Upper lobe of right lung (tissue), 1 donor: ENCODE measurements around the gene SLC16A3. TPM values are rescaled to one million over a fixed set of nuclear protein-coding genes. Genes with fewer than 3 reads are reported as not detected.

Experiments
- ATAC-seq: fragments of 200-7000 bp; cut with Tn5 transposase; one replicate; pipeline ENCODE4 v1.9.1; 2020; ENCODE audit warnings: mild to moderate bottlenecking, moderate library complexity
- DNase-seq: peaks from one replicate; pipeline ENCODE4 v3.0.0-alpha.2; 2020
- H3K27ac ChIP-seq: fragments of 200-600 bp; one replicate; pipeline ENCODE4 v1.8.0; 2022
- H3K27me3 ChIP-seq: fragments of 200-600 bp; one replicate; pipeline ENCODE4 v1.8.0; 2022; ENCODE audit warnings: mild to moderate bottlenecking
- H3K36me3 ChIP-seq: fragments of 200-600 bp; one replicate; pipeline ENCODE4 v1.8.0; 2022
- H3K4me1 ChIP-seq: fragments of 200-600 bp; one replicate; pipeline ENCODE4 v1.8.0; 2022
- H3K4me3 ChIP-seq: fragments of 200-600 bp; one replicate; pipeline ENCODE4 v1.8.0; 2022; ENCODE audit warnings: mild to moderate bottlenecking
- H3K9me3 ChIP-seq: fragments of 200-600 bp; one replicate; pipeline ENCODE4 v1.8.0; 2022
- intact Hi-C: fragments of 100-400 bp; cut with DNase I; formaldehyde crosslinking; loops from one replicate; pipeline ENCODE4 v1.11.0; 2022
- total RNA-seq: library from RNA; stranded (reverse); fragmentation: NEBNext Ultra II Directional; extraction: Animal tissue kit (Norgen Biotek cat#: 25700); gene quantifications from one replicate; pipeline ENCODE4 v1.2.1, GENCODE V29; 2021
- TF ChIP-seq, protein P1 (sequence below): fragments of 200-600 bp; IDR thresholded peaks from one replicate; pipeline ENCODE4 v1.8.0; 2022; ENCODE audit warnings: antibody characterized with exemption
- donor health status: DM: no; HTN: yes; CAD: no; lungs with severe emphysema.

Gene SLC16A3
- total RNA-seq, 1 donor from 2014 or later, result 77.5 TPM

DNA sequence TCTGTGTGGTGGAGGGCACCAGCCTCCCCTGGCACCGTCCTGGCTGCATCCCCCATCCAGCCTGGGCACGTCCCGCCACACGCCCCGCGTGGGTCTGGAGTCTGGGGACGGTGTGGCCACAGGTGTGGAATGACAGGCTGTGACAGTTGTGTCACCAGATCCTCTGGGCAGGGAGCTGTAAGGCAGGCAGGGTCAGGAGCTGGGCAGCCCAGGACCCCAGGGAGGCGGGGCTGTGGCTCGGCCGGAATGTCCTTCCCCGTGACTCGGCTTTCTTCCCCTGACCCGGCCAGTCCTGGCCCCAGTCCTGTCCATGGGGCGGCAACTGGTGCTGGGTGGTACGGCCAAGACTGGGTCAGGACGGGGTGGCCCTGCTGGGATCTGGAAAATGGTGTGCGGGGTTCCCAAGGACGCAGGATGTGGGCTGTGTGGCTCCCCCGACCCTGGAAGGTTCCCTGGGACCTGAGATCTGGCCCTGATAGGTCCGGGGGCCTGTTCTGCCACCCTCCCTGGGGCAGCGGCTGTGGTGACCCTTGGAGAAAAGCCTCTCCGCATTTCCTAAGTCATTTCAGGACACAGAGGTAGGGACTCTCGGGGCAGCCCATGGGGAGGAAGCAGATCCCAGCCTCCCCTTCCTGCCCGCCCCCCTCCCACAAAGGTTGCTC, 3.3 kb upstream of the SLC16A3 start:
- no peaks in the 10 kb centered on the region for H3K36me3 ChIP-seq
- intact Hi-C loops, result no loop called here
- no peaks in the 10 kb centered on the region for H3K27me3 ChIP-seq
- TF ChIP-seq, protein P1, sequence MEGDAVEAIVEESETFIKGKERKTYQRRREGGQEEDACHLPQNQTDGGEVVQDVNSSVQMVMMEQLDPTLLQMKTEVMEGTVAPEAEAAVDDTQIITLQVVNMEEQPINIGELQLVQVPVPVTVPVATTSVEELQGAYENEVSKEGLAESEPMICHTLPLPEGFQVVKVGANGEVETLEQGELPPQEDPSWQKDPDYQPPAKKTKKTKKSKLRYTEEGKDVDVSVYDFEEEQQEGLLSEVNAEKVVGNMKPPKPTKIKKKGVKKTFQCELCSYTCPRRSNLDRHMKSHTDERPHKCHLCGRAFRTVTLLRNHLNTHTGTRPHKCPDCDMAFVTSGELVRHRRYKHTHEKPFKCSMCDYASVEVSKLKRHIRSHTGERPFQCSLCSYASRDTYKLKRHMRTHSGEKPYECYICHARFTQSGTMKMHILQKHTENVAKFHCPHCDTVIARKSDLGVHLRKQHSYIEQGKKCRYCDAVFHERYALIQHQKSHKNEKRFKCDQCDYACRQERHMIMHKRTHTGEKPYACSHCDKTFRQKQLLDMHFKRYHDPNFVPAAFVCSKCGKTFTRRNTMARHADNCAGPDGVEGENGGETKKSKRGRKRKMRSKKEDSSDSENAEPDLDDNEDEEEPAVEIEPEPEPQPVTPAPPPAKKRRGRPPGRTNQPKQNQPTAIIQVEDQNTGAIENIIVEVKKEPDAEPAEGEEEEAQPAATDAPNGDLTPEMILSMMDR, result no peak
- H3K27ac ChIP-seq, result no peak overlapping the region
- peaks cover 17% of the 10 kb centered on the region for H3K4me1 ChIP-seq
- no peak for ATAC-seq
- no peak overlapping the region for H3K4me3 ChIP-seq
- H3K9me3 ChIP-seq, result no peaks in the 10 kb centered on the region
- DNase-seq, result peak; percentile 62

DNA sequence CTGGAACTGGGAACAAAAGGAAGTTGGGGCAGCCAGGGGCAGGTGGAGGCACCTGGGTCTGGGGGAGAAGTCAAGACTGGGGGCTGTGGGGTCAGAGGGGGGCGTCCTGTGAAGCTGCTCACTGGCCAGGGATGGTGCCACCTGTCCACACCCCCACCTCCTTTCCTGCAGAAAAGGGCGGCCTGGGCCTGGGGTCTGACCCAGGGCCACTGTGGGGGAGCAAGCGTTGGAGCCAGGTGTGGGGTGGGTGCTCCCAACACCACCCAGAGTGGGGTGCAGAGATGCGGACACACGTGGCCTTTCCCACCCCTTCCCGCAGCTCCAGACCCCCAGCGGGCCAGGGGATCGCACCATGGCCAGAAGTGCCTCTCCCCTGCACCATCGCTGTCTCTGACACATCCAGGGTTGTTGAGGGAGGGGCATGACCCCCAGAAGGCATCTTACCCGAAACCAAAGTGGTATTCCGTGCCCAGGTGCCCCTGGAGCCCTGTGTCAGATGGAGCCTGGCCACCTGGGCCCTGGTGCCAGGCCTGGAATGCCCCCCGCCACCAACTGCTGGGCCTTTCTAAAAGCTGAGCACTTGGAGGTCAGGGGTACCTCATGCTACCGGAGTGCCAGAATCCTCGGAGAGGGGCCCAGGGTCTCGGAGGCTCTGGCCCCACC, 2.6 kb upstream of the SLC16A3 start:
- no peak for ATAC-seq
- intact Hi-C loops, result no loop called here

DNA sequence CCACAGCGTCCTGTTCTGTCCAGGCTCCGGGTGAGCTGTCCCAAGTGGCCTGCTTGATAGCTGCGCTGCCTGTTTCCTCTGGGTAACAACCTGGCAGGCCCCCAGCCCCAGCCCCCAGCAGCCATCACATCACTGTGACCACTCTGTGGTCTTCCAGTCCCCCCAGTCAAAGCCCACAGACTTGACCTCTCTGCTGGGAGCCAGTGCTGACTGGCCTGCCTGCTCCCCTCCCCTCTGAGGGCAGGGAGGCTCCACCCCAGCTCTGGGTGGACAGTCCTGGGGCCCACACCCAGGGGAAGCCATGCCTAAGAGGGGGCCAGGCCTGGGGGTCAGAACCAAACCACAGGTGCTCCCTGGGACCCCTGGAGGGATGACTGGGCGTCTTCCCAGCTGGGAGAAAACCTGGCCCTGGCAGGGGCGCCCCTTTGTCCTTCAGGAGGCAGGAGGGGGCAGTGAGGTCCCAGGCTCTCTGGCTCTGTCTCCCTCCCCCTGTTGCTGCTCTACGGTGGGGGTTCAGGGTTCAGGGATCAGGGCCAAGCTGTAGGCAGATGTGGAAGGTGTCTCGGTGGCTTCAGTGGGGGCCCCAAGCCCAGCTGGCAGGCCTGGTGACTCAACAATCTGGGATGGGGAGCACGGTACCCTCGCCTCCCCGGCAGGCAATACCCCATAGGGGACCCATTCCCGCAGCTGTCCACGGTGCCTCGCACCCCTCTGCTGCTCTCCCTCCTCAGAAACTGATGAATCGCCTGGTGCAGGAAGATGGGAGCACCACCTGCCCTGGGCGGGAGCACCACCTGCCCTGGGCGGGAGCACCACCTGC, 1.8 kb upstream of the SLC16A3 start:
- Histone ChIP-seq H3K27ac (no peak overlapping the region), H3K27me3 (no peaks in the 10 kb centered on the region), H3K36me3 (no peaks in the 10 kb centered on the region), H3K4me1 (peaks cover 27% of the 10 kb centered on the region), H3K9me3 (no peaks in the 10 kb centered on the region), H3K4me3 (no peak overlapping the region)
- TF ChIP-seq, protein P1, result no peak
- DNase-seq (peak; percentile 65), ATAC-seq (no peak)
- intact Hi-C loops, result no loop called here

More for the DNA sequence above, 2.6 kb upstream of the SLC16A3 start:
- no peaks in the 10 kb centered on the region for H3K9me3 ChIP-seq
- H3K27ac ChIP-seq, result no peak overlapping the region
- TF ChIP-seq, protein P1, result no peak
- H3K36me3 ChIP-seq, result no peaks in the 10 kb centered on the region
- H3K4me3 ChIP-seq, result no peak overlapping the region
- peaks cover 20% of the 10 kb centered on the region for H3K4me1 ChIP-seq
- no peak for DNase-seq
- no peaks in the 10 kb centered on the region for H3K27me3 ChIP-seq

DNA sequence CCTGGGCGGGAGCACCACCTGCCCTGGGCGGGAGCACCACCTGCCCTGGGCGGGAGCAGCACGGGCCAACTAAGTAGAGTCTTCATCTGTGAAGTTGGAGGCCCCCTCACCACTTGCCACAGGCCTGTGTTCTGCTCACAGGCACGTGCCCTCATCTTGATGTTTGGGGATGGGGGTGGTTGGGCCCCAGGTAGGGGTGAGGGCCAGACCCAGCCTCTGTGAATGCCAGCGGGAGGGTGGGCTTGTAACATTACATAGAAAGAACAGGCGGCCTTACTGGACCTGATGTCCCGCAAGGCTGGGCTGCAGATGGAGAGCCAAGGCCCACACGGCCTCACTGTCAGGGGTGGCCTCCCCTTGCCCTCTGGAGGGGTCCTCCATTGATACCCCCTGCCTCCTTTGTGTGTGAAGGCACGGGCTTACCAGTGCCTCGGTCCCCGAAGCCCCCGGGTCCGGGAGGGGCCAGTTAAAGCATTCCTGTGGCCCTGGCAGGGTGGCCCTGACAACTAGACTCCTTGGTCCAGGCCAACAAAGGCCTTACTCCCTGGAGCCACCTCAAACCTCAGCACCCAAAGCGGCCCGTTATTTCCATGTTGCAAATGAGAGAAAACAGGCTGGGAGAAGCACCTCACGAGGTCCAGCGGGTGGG, 1.1 kb upstream of the SLC16A3 start:
- intact Hi-C loops, result no loop called here
- TF ChIP-seq, protein P1, result no peak
- Histone ChIP-seq H3K36me3 (no peaks in the 10 kb centered on the region), H3K4me3 (peak overlapping the region; percentile 73), H3K4me1 (peaks cover 32% of the 10 kb centered on the region), H3K9me3 (no peaks in the 10 kb centered on the region), H3K27ac (peak overlapping the region; percentile 90), H3K27me3 (no peaks in the 10 kb centered on the region)
- no peak for DNase-seq
- no peak for ATAC-seq

DNA sequence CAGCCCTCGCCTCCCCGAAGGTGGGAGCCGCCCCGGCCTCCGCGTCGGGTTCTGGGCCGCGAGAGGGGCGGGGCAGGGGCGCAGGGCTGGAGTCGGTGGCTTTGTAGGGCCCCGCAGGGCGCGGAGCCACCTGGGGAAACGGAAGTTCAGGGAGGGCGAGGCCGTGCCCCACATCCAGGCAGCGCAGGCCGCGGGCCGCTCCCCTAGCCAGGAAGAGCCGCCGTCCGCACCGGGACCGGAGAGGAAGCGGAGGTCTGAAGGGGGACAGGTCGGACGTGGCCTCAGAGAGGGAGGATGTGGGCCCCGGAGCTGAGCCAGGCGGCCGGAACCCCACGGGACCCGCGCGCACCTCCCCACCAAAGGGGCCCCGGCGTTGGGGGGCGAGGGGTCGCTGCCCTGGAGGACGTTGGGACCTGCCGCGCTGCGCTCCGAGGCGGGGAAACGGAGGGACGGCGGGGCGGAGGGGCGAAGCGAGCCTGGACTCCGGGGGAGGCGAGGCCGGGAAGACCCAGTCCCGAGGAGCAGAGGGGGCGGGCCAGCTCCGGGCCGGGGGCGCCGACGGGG, 482 bp upstream of the SLC16A3 start:
- Histone ChIP-seq H3K27ac (peak overlapping the region; percentile 90), H3K4me1 (peaks cover 32% of the 10 kb centered on the region), H3K27me3 (no peaks in the 10 kb centered on the region), H3K4me3 (peak overlapping the region; percentile 73), H3K9me3 (no peaks in the 10 kb centered on the region), H3K36me3 (no peaks in the 10 kb centered on the region)
- TF ChIP-seq, protein P1, result no peak
- intact Hi-C loops, result no loop called here
- ATAC-seq (peak; percentile 26), DNase-seq (peak; percentile 89)
